Measurements from ENCODE around the gene ACAP2.

Gene ACAP2

DNA sequence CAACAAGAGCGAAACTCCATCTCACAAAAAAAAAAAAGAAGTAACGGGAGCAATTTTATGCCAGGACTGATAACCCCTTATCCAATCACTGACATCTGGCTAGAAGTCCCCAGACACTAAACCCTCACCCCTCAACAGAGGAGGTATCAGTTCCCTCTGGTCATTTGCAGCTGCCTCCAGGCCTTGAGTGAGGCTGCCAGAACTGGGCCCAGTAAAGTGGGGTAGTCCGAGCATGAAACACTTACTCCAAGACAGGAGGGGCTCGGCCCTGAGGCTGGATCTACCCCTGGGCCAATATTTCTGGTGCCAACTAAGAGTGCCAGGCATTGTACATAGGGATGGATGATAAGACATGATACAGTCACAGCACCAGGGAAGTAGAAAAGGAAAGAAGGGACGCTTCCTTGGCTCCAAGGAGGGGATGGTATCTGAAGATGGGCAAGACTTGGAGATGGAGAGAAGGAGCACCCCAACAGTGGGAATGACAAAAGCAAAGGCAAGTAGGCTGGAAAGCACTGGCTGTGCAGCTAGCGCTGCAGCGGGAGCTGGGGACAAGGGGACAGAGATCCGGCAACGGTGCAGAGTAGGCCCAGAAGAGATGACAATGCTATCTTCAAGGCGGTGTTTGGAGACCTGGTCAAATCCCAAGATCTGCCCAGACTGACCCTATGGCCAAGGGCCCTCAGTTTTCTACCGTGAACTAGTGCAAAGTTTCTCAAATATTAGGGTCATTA lies 174.1 kb downstream of the ACAP2 start:
- H3K27me3 ChIP-seq (ENCODE audit: control insufficient read depth in 1 of 2, insufficient read depth in 1 of 2, low read length in 2 of 2) = no peaks in the 10 kb centered on the region
- WGBS = 97% methylated on average over 11 of the region's 11 CpGs

DNA sequence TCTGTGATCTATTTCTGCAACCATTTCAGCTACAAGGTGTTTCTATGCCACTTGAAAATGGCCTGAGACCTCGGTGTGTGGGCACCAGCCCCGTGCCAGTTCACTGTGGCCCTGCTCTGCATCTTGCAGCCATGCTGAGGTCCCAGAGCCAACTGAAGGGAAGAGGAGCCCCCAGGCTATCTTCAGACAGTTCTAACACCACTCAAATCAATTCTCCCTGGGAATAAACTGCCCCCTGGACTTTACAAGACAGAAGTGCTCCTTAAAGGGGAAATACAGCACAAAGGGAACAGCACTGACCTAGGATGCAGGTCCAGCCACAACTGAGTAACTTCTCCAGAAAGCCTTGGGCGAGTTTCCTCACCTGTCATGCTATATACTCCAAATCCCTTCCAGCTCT lies 175.7 kb downstream of the ACAP2 start:
- H2AK5ac ChIP-seq (ENCODE audit: low read length, severe bottlenecking) = no peak overlapping the region
- no peak overlapping the region for H3K4ac ChIP-seq (ENCODE audit: low read depth in 1 of 2, low read length in 2 of 2)
- 93% methylated on average over 3 of the region's 3 CpGs for WGBS

More for the DNA sequence above, 174.1 kb downstream of the ACAP2 start:
- Histone ChIP-seq H3K27ac (ENCODE audit: low read length, poor library complexity, severe bottlenecking) (no peak overlapping the region), H2BK12ac (ENCODE audit: low read length in 2 of 2) (peak overlapping the region in 1 of 2 experiments; percentile 27), H3K14ac (ENCODE audit: low read length in 2 of 2) (peak overlapping the region in 1 of 2 experiments; percentile 76), H2BK15ac (ENCODE audit: low read depth, poor library complexity, severe bottlenecking) (no peak overlapping the region), H2BK5ac (ENCODE audit: low read depth, low read length, poor library complexity, severe bottlenecking) (no peak overlapping the region), H3K9me3 (ENCODE audit: control insufficient read depth, low read length) (no peaks in the 10 kb centered on the region), H3K4me3 (ENCODE audit: insufficient read depth in 1 of 2, low read depth in 1 of 2, low read length in 2 of 2) (peak overlapping the region in 1 of 2 experiments; percentile 92), H2AFZ (ENCODE audit: low read depth, low read length) (no peak overlapping the region), H3K79me1 (replicated peaks; ENCODE audit: low read length, poor library complexity, severe bottlenecking) (peaks cover 42% of the 10 kb centered on the region), H4K91ac (ENCODE audit: low read length) (no peak overlapping the region), H3K4me2 (ENCODE audit: low read length, poor library complexity, severe bottlenecking) (no peak overlapping the region), H3K4me1 (ENCODE audit: control insufficient read depth, insufficient read depth, low read depth, low read length) (peaks cover 10% of the 10 kb centered on the region), H2BK120ac (ENCODE audit: low read depth, low read length) (no peak overlapping the region), H3K23ac (ENCODE audit: low read length in 2 of 2) (no peak overlapping the region), H4K8ac (ENCODE audit: low read length) (no peak overlapping the region), H3K4ac (ENCODE audit: low read depth in 1 of 2, low read length in 2 of 2) (peak overlapping the region in 1 of 2 experiments; percentile 18), H3K9ac (ENCODE audit: low read length) (no peak overlapping the region), H2AK5ac (ENCODE audit: low read length, severe bottlenecking) (no peak overlapping the region), H3K18ac (ENCODE audit: low read depth in 1 of 2, low read length in 2 of 2) (no peak overlapping the region), H3K36me3 (ENCODE audit: control insufficient read depth in 1 of 2, insufficient read depth in 2 of 2, low read depth in 1 of 2, low read length in 2 of 2) (peaks cover 5 to 10% of the 10 kb centered on the region in 2 experiments)
- DNase-seq = no peak

DNA sequence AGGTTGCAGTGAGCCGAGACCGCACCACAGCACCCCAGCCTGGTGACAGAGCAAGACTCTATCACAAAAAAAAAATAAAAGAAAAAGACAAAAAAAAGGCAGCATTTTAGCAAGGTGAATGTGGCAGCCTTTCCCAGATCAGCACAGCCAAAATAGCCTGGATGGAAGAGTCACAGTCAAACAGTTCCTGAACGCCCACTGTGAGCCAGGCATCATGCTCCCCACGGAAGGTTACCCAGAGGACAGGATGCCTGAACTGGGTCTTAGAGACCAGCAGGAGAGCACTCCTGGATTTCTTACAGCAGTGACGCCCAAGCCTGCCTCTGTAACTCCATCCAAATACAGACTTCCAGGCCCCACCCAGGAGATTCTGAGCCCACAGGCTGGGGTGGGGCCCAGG lies 176.4 kb downstream of the ACAP2 start:
- Histone ChIP-seq H2BK12ac (ENCODE audit: low read length in 2 of 2) (no peak overlapping the region), H3K27ac (ENCODE audit: low read length, poor library complexity, severe bottlenecking) (no peak overlapping the region), H2BK15ac (ENCODE audit: low read depth, poor library complexity, severe bottlenecking) (no peak overlapping the region), H2AK5ac (ENCODE audit: low read length, severe bottlenecking) (no peak overlapping the region), H4K91ac (ENCODE audit: low read length) (no peak overlapping the region), H3K36me3 (ENCODE audit: control insufficient read depth in 1 of 2, insufficient read depth in 2 of 2, low read depth in 1 of 2, low read length in 2 of 2) (peaks cover 5 to 10% of the 10 kb centered on the region in 2 experiments), H3K14ac (ENCODE audit: low read length in 2 of 2) (no peak overlapping the region), H3K18ac (ENCODE audit: low read depth in 1 of 2, low read length in 2 of 2) (no peak overlapping the region), H2AFZ (ENCODE audit: low read depth, low read length) (no peak overlapping the region), H3K9me3 (ENCODE audit: control insufficient read depth, low read length) (no peaks in the 10 kb centered on the region), H3K4ac (ENCODE audit: low read depth in 1 of 2, low read length in 2 of 2) (no peak overlapping the region), H3K9ac (ENCODE audit: low read length) (no peak overlapping the region), H4K8ac (ENCODE audit: low read length) (no peak overlapping the region), H3K27me3 (ENCODE audit: control insufficient read depth in 1 of 2, insufficient read depth in 1 of 2, low read length in 2 of 2) (no peaks in the 10 kb centered on the region), H2BK120ac (ENCODE audit: low read depth, low read length) (no peak overlapping the region), H3K4me2 (ENCODE audit: low read length, poor library complexity, severe bottlenecking) (no peak overlapping the region), H3K4me1 (ENCODE audit: control insufficient read depth, insufficient read depth, low read depth, low read length) (peaks cover 10% of the 10 kb centered on the region), H3K4me3 (ENCODE audit: insufficient read depth in 1 of 2, low read depth in 1 of 2, low read length in 2 of 2) (no peak overlapping the region), H3K23ac (ENCODE audit: low read length in 2 of 2) (no peak overlapping the region), H3K79me1 (replicated peaks; ENCODE audit: low read length, poor library complexity, severe bottlenecking) (peaks cover 50% of the 10 kb centered on the region), H2BK5ac (ENCODE audit: low read depth, low read length, poor library complexity, severe bottlenecking) (no peak overlapping the region)
- 96% methylated on average over 4 of the region's 5 CpGs for WGBS
- DNase-seq = no peak

More for the DNA sequence above, 175.7 kb downstream of the ACAP2 start:
- no peak overlapping the region for H3K18ac ChIP-seq (ENCODE audit: low read depth in 1 of 2, low read length in 2 of 2)
- H2BK5ac ChIP-seq (ENCODE audit: low read depth, low read length, poor library complexity, severe bottlenecking) = no peak overlapping the region
- H2BK120ac ChIP-seq (ENCODE audit: low read depth, low read length) = no peak overlapping the region
- H3K9ac ChIP-seq (ENCODE audit: low read length) = no peak overlapping the region
- H4K91ac ChIP-seq (ENCODE audit: low read length) = no peak overlapping the region
- H2AFZ ChIP-seq (ENCODE audit: low read depth, low read length) = no peak overlapping the region
- no peaks in the 10 kb centered on the region for H3K27me3 ChIP-seq (ENCODE audit: control insufficient read depth in 1 of 2, insufficient read depth in 1 of 2, low read length in 2 of 2)
- H3K27ac ChIP-seq (ENCODE audit: low read length, poor library complexity, severe bottlenecking) = no peak overlapping the region
- peaks cover 5 to 10% of the 10 kb centered on the region in 2 experiments for H3K36me3 ChIP-seq (ENCODE audit: control insufficient read depth in 1 of 2, insufficient read depth in 2 of 2, low read depth in 1 of 2, low read length in 2 of 2)
- H3K4me1 ChIP-seq (ENCODE audit: control insufficient read depth, insufficient read depth, low read depth, low read length) = peaks cover 10% of the 10 kb centered on the region
- H3K23ac ChIP-seq (ENCODE audit: low read length in 2 of 2) = no peak overlapping the region
- no peak overlapping the region for H2BK12ac ChIP-seq (ENCODE audit: low read length in 2 of 2)
- H3K79me1 ChIP-seq (replicated peaks; ENCODE audit: low read length, poor library complexity, severe bottlenecking) = peaks cover 50% of the 10 kb centered on the region
- no peak overlapping the region for H3K4me3 ChIP-seq (ENCODE audit: insufficient read depth in 1 of 2, low read depth in 1 of 2, low read length in 2 of 2)
- DNase-seq = no peak
- H3K9me3 ChIP-seq (ENCODE audit: control insufficient read depth, low read length) = no peaks in the 10 kb centered on the region
- H3K14ac ChIP-seq (ENCODE audit: low read length in 2 of 2) = no peak overlapping the region
- H2BK15ac ChIP-seq (ENCODE audit: low read depth, poor library complexity, severe bottlenecking) = no peak overlapping the region
- H4K8ac ChIP-seq (ENCODE audit: low read length) = no peak overlapping the region
- H3K4me2 ChIP-seq (ENCODE audit: low read length, poor library complexity, severe bottlenecking) = no peak overlapping the region

DNA sequence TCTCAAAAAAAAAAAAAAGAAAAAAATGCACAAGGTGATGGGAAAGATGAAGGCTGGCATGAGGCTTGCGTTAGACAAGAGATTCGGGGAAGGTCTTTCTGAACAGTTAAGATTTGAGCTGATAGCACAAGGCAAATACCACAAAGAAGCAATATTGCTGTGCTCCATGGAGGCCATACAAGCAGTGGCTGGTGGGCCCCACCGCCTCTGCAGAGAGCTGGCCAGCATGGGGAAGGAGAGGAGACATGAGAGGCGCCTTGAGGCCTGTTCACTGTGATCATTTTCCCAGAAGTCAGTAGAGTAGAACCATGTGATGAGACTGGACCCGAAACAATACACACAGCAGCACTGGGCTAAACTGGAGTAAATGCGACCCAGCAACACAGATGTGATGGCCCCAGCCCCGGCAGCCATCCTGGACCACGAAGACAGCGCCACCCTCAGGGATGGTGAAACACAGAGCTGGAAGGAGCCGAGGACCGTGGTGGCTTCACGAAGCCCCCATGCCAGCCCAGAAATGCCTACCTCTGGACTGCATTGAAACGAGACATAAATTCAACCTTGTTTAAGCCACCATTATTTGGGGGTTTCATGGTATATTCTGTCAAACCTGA lies 177.3 kb downstream of the ACAP2 start:
- 92% methylated on average over 13 of the region's 13 CpGs for WGBS
- no peak overlapping the region for H3K4ac ChIP-seq (ENCODE audit: low read depth in 1 of 2, low read length in 2 of 2)
- H3K79me1 ChIP-seq (replicated peaks; ENCODE audit: low read length, poor library complexity, severe bottlenecking) = peaks cover 51% of the 10 kb centered on the region
- no peak overlapping the region for H2AFZ ChIP-seq (ENCODE audit: low read depth, low read length)
- no peak overlapping the region for H3K4me2 ChIP-seq (ENCODE audit: low read length, poor library complexity, severe bottlenecking)
- no peaks in the 10 kb centered on the region for H3K27me3 ChIP-seq (ENCODE audit: control insufficient read depth in 1 of 2, insufficient read depth in 1 of 2, low read length in 2 of 2)
- H4K91ac ChIP-seq (ENCODE audit: low read length) = no peak overlapping the region
- H3K27ac ChIP-seq (ENCODE audit: low read length, poor library complexity, severe bottlenecking) = no peak overlapping the region
- no peak overlapping the region for H2BK12ac ChIP-seq (ENCODE audit: low read length in 2 of 2)
- peaks cover 5 to 10% of the 10 kb centered on the region in 2 experiments for H3K36me3 ChIP-seq (ENCODE audit: control insufficient read depth in 1 of 2, insufficient read depth in 2 of 2, low read depth in 1 of 2, low read length in 2 of 2)
- no peaks in the 10 kb centered on the region for H3K9me3 ChIP-seq (ENCODE audit: control insufficient read depth, low read length)
- no peak overlapping the region for H2BK120ac ChIP-seq (ENCODE audit: low read depth, low read length)
- H4K8ac ChIP-seq (ENCODE audit: low read length) = no peak overlapping the region
- no peak overlapping the region for H2BK15ac ChIP-seq (ENCODE audit: low read depth, poor library complexity, severe bottlenecking)
- H3K4me3 ChIP-seq (ENCODE audit: insufficient read depth in 1 of 2, low read depth in 1 of 2, low read length in 2 of 2) = no peak overlapping the region
- DNase-seq = no peak
- H3K14ac ChIP-seq (ENCODE audit: low read length in 2 of 2) = no peak overlapping the region
- H3K18ac ChIP-seq (ENCODE audit: low read depth in 1 of 2, low read length in 2 of 2) = no peak overlapping the region
- no peak overlapping the region for H2AK5ac ChIP-seq (ENCODE audit: low read length, severe bottlenecking)
- no peak overlapping the region for H2BK5ac ChIP-seq (ENCODE audit: low read depth, low read length, poor library complexity, severe bottlenecking)
- peaks cover 15% of the 10 kb centered on the region for H3K4me1 ChIP-seq (ENCODE audit: control insufficient read depth, insufficient read depth, low read depth, low read length)
- H3K9ac ChIP-seq (ENCODE audit: low read length) = no peak overlapping the region
- no peak overlapping the region for H3K23ac ChIP-seq (ENCODE audit: low read length in 2 of 2)

All from mesenchymal stem cell (in vitro differentiated cells and primary cell).